Measurements from ENCODE around the gene ZNF212.
"Not testable (repeated sequence)": the region's sequence is repeated elsewhere in the genome, so short reads cannot be mapped to it uniquely, and the experiment has no call there.

ZNF212 gene

GRCh38 chr7:149220534-149220933 is 18.9 kb upstream of the ZNF212 start:
- no peak for FAIRE-seq

- no peak for FAIRE-seq
These were observed 16.3 kb upstream of the ZNF212 start for GRCh38 chr7:149223176-149223575.

- FAIRE-seq, result no peak
These were observed 15.7 kb upstream of the ZNF212 start for GRCh38 chr7:149223761-149224160.

GRCh38 chr7:149224352-149224751 is 15.1 kb upstream of the ZNF212 start:
- FAIRE-seq, result no peak

GRCh38 chr7:149225106-149225505 is 14.3 kb upstream of the ZNF212 start:
- FAIRE-seq, result no peak

GRCh38 chr7:149225656-149226055 is 13.8 kb upstream of the ZNF212 start:
- no peak for FAIRE-seq

GRCh38 chr7:149226366-149226765 is 13.1 kb upstream of the ZNF212 start:
- not testable (repeated sequence) for FAIRE-seq

GRCh38 chr7:149226840-149227494 is 12.5 kb upstream of the ZNF212 start:
- FAIRE-seq, result no peak

GRCh38 chr7:149228831-149229471 is 10.5 kb upstream of the ZNF212 start:
- FAIRE-seq, result no peak

GRCh38 chr7:149229526-149229925 is 9.9 kb upstream of the ZNF212 start:
- no peak for FAIRE-seq

- no peak for FAIRE-seq
These were observed 7.1 kb upstream of the ZNF212 start for GRCh38 chr7:149232362-149232761.

- FAIRE-seq, result not testable (repeated sequence)
These were observed 5.7 kb upstream of the ZNF212 start for GRCh38 chr7:149233655-149234204.

- no peak for FAIRE-seq
These were observed 1.9 kb upstream of the ZNF212 start for GRCh38 chr7:149237502-149237901.

GRCh38 chr7:149238051-149238450 is 1.4 kb upstream of the ZNF212 start:
- FAIRE-seq, result no peak

- no peak for FAIRE-seq
These were observed 1.2 kb downstream of the ZNF212 start for GRCh38 chr7:149240637-149241036.

- FAIRE-seq, result no peak
These were observed 2.2 kb downstream of the ZNF212 start for GRCh38 chr7:149241696-149242095.

- no peak for FAIRE-seq
These were observed 5.8 kb downstream of the ZNF212 start for GRCh38 chr7:149245244-149245643.

GRCh38 chr7:149245744-149246143 is 6.3 kb downstream of the ZNF212 start:
- no peak for FAIRE-seq

- no peak for FAIRE-seq
These were observed 9.3 kb downstream of the ZNF212 start for GRCh38 chr7:149248777-149249176.

- FAIRE-seq, result not testable (repeated sequence)
These were observed 10.7 kb downstream of the ZNF212 start for GRCh38 chr7:149250151-149250550.

- FAIRE-seq, result not testable (repeated sequence)
These were observed 12.1 kb downstream of the ZNF212 start for GRCh38 chr7:149251518-149251917.

- no peak for FAIRE-seq
These were observed 12.9 kb downstream of the ZNF212 start for GRCh38 chr7:149252378-149252777.

GRCh38 chr7:149253665-149254064 is 14.2 kb downstream of the ZNF212 start:
- FAIRE-seq, result no peak

- FAIRE-seq, result no peak
These were observed 14.9 kb downstream of the ZNF212 start for GRCh38 chr7:149254181-149254858.

Measured in TTC549 (cell line).